Measurements from ENCODE around the gene SELENOP.
"Not testable (repeated sequence)": the region's sequence is repeated elsewhere in the genome, so short reads cannot be mapped to it uniquely, and the experiment has no call there.

Gene SELENOP

DNA sequence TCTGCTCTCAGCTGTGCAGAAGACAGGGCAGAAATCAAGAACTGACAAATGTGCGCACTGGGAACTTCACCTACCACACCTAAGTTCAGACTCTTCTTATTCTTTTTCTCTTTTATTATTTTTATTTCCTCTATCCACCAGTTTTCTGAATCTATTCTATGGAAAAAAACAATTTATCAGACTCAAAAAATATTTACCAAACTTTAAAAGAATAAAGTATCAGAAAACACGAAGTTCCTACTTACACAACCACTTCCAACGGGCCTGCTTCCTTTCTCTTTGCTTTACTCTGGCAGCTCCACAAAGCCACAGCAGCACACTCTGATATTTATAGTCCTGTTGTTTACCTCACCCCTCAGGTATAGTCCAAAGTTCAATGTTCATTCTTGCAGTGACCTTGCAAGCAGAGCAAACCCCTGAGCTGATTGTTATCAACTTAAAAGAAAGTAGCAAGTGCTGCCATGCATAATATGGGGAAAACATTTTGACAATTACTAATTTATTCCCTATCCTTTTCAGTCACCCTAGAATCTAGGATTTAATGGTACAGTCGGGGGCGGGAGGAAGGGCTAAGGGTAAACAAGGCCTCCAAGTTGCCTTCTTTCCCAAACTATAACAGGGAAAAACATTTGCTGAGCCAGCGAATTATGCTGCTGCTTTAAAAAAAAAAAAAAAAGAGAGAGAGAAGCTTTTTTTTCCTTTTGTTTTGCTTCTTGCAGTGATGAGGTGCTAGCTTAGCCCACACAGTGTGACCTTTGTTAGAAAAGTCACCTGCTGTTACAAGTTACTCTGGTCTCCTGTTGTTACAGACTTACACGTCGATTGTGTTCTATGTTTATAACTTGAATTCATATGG is at the start of gene SELENOP:
Gene SELENOP, minus strand, starts transcription at position 302 of the 856 bp plus-strand sequence. CDS start 3,539 bp downstream, outside the sequence.
- DNase-seq = no peak

DNA sequence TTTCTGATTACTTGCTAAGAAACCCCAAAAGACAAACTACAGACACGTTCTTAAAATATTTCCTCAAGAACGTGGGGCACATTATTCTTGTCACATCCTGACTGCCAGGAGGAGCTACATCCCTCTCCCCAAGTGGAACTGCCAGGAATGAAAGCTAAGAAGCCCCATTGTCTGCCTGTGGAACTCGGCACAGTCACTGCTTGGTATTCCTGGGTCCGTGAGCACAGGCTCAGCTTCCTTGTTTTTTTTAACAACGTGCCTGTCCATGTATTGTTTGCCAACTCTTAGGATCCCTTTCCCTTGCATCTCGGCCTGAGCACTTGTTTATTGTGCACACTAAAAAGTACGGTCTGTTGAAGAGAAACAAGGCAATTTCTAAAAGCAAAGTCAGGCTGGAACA is 47.0 kb upstream of the SELENOP start:
- DNase-seq = no peak

- DNase-seq = no peak
Observed at GRCh38 chr5:42858031-42858643, 46.4 kb upstream of the SELENOP start.

GRCh38 chr5:42855811-42856210 is 44.1 kb upstream of the SELENOP start:
- no peak for DNase-seq

- DNase-seq = no peak
Observed at GRCh38 chr5:42855386-42855785, 43.7 kb upstream of the SELENOP start.

GRCh38 chr5:42854795-42855194 is 43.1 kb upstream of the SELENOP start:
- DNase-seq = no peak

DNA sequence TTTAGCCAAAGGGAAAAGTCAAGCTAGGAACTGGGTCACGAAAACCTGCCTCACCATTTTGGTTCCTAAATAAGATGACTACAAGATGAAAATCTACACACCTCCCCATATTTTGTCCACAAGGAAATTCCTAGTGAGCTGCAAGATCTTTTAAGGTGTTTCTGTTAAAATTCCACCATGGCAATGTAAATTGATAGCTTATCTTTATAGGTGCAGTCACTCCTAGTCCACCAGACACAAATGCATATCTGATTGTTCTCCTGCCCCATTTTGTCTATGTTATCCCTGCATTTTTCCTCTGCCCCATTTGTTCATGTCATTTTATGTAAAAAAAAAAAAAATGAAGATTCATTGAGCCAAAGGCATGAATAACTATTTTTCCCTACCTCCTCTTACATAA is 41.1 kb upstream of the SELENOP start:
- no peak for DNase-seq

- no peak for DNase-seq
Observed at GRCh38 chr5:42851481-42851880, 39.8 kb upstream of the SELENOP start.

DNA sequence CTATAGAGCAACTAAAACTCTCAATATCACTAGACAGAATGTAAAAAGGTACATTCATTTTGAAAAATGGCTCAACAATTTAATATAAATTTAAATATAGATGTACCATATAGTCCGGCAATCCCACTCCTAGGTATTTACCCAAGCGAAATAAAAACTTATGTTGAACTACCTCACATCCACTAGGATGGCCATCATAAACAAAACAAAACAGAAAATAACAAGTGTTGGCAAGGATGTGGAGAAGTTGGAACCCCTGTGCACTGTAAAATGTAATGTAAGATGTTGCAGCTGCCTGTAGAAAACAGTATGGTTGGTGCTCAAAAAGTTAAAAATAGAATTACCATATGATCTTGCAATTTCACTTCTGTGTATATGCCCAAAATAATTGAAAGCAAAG is 36.9 kb upstream of the SELENOP start:
- DNase-seq = no peak

GRCh38 chr5:42844408-42844807 is 32.7 kb upstream of the SELENOP start:
- DNase-seq = not testable (repeated sequence)

- no peak for DNase-seq
Observed at GRCh38 chr5:42843675-42844292, 32.1 kb upstream of the SELENOP start.

DNA sequence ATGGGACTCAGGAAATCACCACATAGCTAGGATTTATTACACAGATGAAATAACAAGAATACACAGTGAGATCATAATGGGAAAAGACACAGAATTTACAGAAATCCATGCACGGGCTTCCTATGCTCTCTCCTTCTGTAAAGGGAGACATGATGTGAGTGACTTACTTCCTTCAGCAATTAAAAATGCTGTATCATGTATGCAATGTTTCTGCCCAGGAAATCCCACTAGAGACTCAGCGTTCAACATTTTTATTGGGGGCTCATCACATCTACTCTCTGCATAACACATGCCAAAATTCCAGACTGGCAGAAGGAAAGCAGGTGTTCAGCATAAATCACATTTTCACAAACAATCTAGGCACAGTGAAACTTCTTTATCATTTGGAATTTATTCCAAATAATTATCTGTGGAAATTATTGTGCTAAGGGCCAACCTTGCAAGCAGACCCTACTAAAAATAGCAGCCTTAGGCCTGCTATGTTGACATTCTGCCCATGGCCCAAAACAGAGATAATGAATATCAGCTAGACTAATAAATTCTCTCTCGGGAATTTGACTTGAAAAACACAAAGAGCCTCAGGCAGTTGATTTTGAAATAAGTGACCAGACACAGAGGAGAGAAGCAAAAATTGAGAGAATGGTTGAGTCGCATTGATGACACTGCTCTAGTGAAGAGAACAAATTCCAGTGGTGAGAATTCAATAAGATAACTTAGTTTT is 31.4 kb upstream of the SELENOP start:
- DNase-seq = no peak

GRCh38 chr5:42840842-42841567 is 29.3 kb upstream of the SELENOP start:
- no peak for DNase-seq

DNA sequence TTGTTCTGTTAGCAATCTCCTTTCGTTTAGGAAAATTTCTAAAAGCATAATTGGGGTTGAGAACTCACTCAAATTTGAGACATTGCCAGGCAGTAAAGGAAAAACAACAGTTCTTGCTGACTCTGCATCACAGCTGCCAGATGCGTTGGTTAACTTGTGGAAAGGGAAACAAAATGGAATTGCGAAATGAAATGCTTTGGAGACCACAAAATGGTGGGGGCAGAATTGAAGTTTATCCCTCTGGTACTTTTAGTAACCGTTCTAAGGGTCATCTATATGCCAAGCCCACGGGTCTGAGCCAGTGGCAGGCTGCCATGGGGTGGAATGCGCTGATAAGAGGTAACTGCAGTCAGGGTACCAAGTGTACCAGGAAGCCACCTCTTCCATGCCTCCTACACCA is 28.6 kb upstream of the SELENOP start:
- DNase-seq = peak; percentile 4

DNA sequence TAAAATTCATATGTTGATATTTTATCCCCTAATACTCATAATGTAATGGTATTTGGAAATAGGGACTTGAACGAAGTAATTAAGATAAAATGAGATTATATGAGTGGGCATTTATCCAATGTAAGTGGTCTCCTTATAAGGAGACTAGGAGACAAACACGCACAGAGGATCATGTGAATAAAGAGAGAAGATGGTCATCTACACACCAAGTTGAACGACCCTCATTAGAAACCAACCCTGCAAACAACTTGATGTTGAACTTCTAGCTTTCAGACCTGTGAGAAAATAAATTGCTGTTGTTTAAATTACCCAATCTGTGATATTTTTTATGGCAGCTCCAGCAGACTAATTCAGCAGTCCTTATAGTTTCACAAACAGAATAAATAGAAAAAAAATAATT is 27.5 kb upstream of the SELENOP start:
- DNase-seq = no peak

DNA sequence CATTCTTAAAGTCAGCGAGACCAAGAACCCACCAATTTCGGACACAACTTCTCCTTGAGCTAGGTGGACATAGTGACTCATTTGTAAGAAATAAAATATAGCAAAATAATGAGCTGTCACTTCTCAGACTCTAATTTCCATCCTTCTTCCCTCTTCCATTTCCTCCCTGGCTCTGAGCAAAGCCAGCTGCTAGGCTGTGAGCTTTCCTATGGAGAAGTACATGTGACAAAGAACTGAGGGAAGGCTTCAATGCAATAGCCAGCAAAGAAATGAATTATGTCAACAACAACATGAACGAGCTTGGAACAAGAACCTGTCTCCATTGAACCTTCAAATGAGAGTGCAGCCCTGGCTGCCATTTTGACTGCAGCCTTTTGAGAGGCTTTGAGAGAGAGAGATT is 25.9 kb upstream of the SELENOP start:
- no peak for DNase-seq

DNA sequence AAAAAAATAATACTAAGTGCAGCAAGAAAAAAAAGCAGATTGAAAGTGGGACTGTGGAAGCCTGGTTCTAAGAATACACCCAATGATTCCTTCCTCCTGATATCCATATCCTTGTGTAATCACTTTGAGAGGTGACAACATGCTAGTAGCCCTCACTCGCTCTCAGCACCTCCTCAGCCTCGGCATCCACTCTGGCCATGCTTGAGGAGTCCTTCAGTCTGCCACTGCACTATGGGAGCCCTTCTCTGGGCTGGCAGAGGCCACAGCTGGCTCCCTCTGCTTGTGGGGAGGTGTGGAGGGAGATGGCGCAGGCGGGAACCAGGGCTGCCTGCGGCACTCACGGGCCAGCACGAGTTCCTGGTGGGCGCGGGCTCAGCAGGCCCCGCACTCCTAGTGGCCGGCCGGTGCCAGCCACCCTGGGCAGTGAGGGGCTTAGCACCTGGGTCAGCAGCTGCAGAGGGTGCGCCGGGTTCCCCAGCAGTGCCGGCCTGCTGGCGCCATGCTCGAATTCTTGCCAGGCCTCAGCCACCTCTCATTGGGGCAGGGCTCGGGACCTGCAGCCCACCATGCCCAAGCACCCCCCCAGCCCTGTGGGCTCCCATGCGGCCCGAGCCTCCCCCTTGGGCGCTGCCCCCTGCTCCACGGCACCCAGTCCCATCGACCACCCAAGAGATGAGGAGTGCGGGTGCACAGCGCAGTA is 24.5 kb upstream of the SELENOP start:
- DNase-seq = no peak

DNA sequence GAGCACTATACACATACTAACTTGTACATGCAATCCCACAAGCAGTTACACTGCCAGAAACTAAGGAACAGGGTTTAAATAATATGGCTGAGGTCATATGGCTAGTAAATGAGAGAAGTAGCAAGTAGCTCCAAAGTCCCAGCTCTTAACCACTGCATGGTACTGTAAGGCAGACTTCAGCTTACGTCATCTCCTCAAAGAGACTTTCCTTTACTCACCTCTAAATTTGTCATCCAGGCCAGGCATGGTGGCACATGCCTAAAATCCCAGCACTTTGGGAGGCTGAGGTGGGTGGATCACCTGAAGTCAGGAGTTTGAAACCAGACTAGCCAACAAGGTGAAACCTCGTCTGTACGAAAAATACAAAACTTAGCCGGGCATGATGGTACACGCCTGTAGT is 20.4 kb upstream of the SELENOP start:
- DNase-seq = no peak

DNA sequence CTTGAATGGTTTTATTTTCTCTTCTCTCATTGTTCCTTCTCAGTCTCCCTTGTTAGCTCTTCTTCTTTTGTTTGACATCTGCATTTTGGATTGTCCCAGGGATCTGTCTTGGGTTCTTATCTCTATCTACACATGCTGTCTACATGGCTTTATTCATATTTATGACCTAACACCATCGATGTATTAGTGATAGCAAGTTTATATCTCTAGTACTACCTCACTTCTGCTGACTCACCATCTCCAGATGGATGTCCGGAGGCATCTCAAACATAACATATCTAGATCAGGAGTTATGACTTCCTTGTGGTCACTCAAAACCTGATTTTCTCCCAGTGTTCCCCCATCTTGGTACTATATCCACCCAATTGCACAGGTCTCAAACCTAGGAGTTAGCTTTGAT is 19.2 kb upstream of the SELENOP start:
- DNase-seq = no peak

DNA sequence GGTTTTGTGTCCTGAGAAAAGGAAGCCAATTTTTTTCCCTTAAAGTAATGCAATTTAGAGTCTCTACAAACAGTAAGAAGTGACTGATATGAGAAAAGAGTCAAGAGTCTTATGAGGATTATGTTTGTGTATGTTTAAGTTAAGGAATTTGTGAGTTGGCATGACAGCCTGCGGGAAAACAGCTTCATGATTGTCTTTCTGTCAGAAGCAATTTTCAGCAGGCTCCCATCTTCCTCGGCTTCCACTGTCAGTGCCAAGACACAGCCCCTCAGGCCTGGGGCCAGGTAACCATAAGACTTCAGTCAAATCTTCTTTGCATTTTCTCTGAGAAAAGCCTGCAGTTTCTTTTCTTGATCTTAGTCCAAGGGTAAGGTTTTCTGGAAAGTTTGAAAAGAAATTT is 17.0 kb upstream of the SELENOP start:
- no peak for DNase-seq

- DNase-seq = no peak
Observed at GRCh38 chr5:42826757-42827515, 15.2 kb upstream of the SELENOP start.

Data from KG1 (cell line).